ENCODE measurements around the gene SOCS6. TPM values are rescaled to one million over a fixed set of nuclear protein-coding genes. Genes with fewer than 3 reads are reported as not detected.

The SOCS6 gene
- total and polyA plus RNA-seq, 2 of the 13 experiments (the other 11 are each of a cell fraction or from before 2014, with no cell fraction given) = 18.6 to 38.3 TPM

DNA sequence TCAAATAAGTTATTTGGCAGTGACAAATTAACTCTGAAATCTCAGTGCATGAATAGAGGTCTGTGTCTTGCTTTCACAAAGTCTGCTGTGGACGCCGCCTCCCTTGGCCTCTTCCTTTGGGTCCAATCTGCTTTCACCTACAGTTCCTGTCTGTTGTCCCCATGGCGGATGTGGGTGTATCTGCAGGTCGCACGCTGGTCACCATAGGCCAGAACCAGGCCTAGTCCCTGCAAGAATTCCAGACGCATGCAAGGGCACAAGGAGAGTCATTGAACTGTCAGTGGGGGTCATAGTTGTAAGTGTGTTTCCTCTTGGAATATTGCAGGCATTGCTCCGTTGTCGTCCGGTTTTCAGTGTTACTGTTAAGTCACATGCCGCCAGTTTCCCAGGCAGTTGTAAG is 7.4 kb downstream of the SOCS6 start:
- FAIRE-seq (peak; percentile 87), DNase-seq (ENCODE audit: low spot score) (peak; percentile 89), ATAC-seq (peak; percentile 99)
- H3K79me2 ChIP-seq (ENCODE audit: insufficient read depth, low read length) = peaks cover 99% of the 10 kb centered on the region
- H3K27me3 ChIP-seq (ENCODE audit: control insufficient read depth in 1 of 2, insufficient read depth in 2 of 2, low read length in 2 of 2) = no peaks in the 10 kb centered on the region
- peaks cover 67% of the 10 kb centered on the region for H3K4me1 ChIP-seq (ENCODE audit: insufficient read depth, low read length)
- peak overlapping the region; percentile 59 for H3K27ac ChIP-seq (ENCODE audit: extremely low read length, insufficient read depth, low read length)
- ChIA-PET CTCF (ENCODE audit: low intra/inter-chr PET ratio, low total read pairs) (no interaction called here), POLR2A (no interaction called here)
- intact Hi-C loops (cut with micrococcal nuclease; ENCODE audit: unreplicated experiment) (loop anchor here (5.0 kb wide), 1 partner anchor 136 kb away; no protein-coding TSS in a partner anchor), in situ Hi-C loops (cut with HindIII; ENCODE audit: extremely low pct_ligation_motif_present, low pct_unique_long_range_greater_than_20kb) (no loop called here)
- WGBS (ENCODE audit: low lambda C conversion rate) = 24% methylated on average over 10 of the region's 10 CpGs
- H3K36me3 ChIP-seq (replicated peaks in 1 of 2; ENCODE audit: control insufficient read depth in 1 of 2, insufficient read depth in 2 of 2, low read length in 2 of 2) = peaks cover 0 to 4% of the 10 kb centered on the region in 2 experiments; a peak in 2 of 5 replicates
- no peaks in the 10 kb centered on the region for H3K9me3 ChIP-seq (ENCODE audit: low read length)
- peaks cover 18% of the 10 kb centered on the region for H4K20me1 ChIP-seq (ENCODE audit: insufficient read depth, low read length)
- peak overlapping the region; percentile 81 for H3K4me2 ChIP-seq (ENCODE audit: low read depth, low read length)
- no peak overlapping the region for H2AFZ ChIP-seq (ENCODE audit: low read length)
- peak overlapping the region; percentile 23 to 55 (median 29); a peak in 4 of 6 replicates for H3K4me3 ChIP-seq (replicated peaks in 1 of 3; ENCODE audit: insufficient read depth in 1 of 3, low read depth in 2 of 3, low read length in 3 of 3)
- peak overlapping the region; percentile 44 for H3K9ac ChIP-seq (ENCODE audit: insufficient read depth, low read depth, low read length)
- no TSS peak for BruUV-seq (replicated peaks)
- TF ChIP-seq ATRX (CRISPR knock-in tag; IDR thresholded peaks at IDR 0.05; ENCODE audit: borderline replicate concordance) = no peak
- TF ChIP-seq, protein P1, sequence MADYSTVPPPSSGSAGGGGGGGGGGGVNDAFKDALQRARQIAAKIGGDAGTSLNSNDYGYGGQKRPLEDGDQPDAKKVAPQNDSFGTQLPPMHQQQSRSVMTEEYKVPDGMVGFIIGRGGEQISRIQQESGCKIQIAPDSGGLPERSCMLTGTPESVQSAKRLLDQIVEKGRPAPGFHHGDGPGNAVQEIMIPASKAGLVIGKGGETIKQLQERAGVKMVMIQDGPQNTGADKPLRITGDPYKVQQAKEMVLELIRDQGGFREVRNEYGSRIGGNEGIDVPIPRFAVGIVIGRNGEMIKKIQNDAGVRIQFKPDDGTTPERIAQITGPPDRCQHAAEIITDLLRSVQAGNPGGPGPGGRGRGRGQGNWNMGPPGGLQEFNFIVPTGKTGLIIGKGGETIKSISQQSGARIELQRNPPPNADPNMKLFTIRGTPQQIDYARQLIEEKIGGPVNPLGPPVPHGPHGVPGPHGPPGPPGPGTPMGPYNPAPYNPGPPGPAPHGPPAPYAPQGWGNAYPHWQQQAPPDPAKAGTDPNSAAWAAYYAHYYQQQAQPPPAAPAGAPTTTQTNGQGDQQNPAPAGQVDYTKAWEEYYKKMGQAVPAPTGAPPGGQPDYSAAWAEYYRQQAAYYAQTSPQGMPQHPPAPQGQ (CRISPR knock-in tag; IDR thresholded peaks at IDR 0.05; ENCODE audit: borderline replicate concordance) = no peak
- TF ChIP-seq, protein P2, sequence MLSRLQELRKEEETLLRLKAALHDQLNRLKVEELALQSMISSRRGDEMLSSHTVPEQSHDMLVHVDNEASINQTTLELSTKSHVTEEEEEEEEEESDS (CRISPR knock-in tag; IDR thresholded peaks at IDR 0.05; ENCODE audit: borderline replicate concordance) = no peak
- no peak for TF ChIP-seq SP4 (CRISPR knock-in tag; IDR thresholded peaks at IDR 0.05)
- TF ChIP-seq ZFY (CRISPR knock-in tag; IDR thresholded peaks at IDR 0.05) = peak; percentile 86
- peak; percentile 41; the same call in 1 of the 2 replicates for TF ChIP-seq MTA1 (CRISPR knock-in tag; IDR thresholded peaks at IDR 0.05; ENCODE audit: borderline replicate concordance)
- no peak; the same call in 1 of the 2 replicates for TF ChIP-seq DMAP1 (CRISPR knock-in tag; IDR thresholded peaks at IDR 0.05)
- TF ChIP-seq ZNF510 (CRISPR knock-in tag; IDR thresholded peaks at IDR 0.05; ENCODE audit: low read depth) = no peak
- TF ChIP-seq, protein P3, sequence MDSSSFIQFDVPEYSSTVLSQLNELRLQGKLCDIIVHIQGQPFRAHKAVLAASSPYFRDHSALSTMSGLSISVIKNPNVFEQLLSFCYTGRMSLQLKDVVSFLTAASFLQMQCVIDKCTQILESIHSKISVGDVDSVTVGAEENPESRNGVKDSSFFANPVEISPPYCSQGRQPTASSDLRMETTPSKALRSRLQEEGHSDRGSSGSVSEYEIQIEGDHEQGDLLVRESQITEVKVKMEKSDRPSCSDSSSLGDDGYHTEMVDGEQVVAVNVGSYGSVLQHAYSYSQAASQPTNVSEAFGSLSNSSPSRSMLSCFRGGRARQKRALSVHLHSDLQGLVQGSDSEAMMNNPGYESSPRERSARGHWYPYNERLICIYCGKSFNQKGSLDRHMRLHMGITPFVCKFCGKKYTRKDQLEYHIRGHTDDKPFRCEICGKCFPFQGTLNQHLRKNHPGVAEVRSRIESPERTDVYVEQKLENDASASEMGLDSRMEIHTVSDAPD (CRISPR knock-in tag; IDR thresholded peaks at IDR 0.05) = 0 out of 2 replicates have a peak, but pooled peaks have one; percentile 41
- TF ChIP-seq, protein P4, sequence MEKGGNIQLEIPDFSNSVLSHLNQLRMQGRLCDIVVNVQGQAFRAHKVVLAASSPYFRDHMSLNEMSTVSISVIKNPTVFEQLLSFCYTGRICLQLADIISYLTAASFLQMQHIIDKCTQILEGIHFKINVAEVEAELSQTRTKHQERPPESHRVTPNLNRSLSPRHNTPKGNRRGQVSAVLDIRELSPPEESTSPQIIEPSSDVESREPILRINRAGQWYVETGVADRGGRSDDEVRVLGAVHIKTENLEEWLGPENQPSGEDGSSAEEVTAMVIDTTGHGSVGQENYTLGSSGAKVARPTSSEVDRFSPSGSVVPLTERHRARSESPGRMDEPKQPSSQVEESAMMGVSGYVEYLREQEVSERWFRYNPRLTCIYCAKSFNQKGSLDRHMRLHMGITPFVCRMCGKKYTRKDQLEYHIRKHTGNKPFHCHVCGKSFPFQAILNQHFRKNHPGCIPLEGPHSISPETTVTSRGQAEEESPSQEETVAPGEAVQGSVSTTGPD (CRISPR knock-in tag; IDR thresholded peaks at IDR 0.05) = no peak
- TF ChIP-seq SALL1 (CRISPR knock-in tag; IDR thresholded peaks at IDR 0.05) = peak; percentile 92
- TF ChIP-seq ZMAT3 (CRISPR knock-in tag; conservative IDR thresholded peaks at IDR 0.05) = 0 out of 2 replicates have a peak, but pooled peaks have one; percentile 58
- TF ChIP-seq, protein P5, sequence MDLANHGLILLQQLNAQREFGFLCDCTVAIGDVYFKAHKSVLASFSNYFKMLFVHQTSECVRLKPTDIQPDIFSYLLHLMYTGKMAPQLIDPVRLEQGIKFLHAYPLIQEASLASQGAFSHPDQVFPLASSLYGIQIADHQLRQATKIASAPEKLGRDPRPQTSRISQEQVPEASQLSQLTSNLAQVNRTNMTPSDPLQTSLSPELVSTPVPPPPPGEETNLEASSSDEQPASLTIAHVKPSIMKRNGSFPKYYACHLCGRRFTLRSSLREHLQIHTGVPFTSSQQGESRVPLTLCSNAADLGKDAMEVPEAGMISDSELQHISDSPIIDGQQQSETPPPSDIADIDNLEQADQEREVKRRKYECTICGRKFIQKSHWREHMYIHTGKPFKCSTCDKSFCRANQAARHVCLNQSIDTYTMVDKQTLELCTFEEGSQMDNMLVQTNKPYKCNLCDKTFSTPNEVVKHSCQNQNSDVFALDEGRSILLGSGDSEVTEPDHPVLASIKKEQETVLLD (CRISPR knock-in tag; IDR thresholded peaks at IDR 0.05; ENCODE audit: low read depth) = no peak

Data from HepG2 (cell line).